HG02798 (cell line): ENCODE data around the gene PHOSPHO1.

Source experiments
- ATAC-seq: cut with Tn5 transposase; IDR thresholded peaks from one replicate; pipeline ENCODE4 v1.9.1; 2021; ENCODE audit warnings: mild to moderate bottlenecking; ENCODE audit not compliant: unreplicated experiment, poor library complexity

PHOSPHO1 gene

GRCh38 chr17:49223168-49223516, 7.4 kb downstream of the PHOSPHO1 start:
- ATAC-seq, result no peak

GRCh38 chr17:49219987-49220386, 10.6 kb downstream of the PHOSPHO1 start:
- no peak for ATAC-seq

GRCh38 chr17:49218941-49219913, 11.4 kb downstream of the PHOSPHO1 start:
- peak; percentile 28 for ATAC-seq

DNA sequence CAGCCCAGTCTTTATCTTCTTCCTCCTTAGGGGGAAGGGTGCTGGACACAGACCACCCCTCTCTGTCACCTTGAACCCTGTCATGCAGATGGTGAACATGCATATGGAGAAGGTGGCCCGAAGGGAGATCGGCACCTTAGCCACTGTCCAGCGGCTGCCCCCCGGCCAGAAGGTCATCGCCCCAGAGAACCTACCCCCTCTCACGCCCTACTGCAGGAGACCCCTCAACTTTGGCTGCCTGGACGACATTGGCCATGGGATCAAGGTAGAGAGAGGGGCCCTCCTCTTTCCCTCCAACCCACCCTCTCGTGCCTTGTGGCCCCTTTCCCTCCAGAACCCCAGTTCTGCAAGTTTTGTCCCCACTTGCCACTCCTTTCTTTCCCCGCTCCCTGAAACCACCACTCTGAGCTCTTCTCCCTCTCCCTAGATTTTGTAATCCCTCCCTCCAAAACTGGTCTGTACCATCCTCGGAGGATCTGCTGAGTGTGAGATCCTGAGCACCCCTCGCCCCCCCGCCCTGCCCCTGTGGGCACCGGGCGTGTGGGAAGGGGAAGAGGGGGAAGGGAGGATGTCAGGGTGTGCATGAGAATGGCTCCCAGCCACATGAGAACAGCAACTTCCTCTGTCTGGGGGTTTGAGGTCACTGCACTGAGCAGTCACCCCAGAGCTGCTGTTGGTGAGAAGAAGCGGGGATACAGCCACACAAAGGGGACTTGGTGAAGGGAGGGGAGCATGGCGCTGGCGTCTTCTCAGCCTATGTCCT, 12.8 kb downstream of the PHOSPHO1 start:
- peak; percentile 47 for ATAC-seq

- ATAC-seq, result no peak
Measured at GRCh38 chr17:49216953-49217650, 13.5 kb downstream of the PHOSPHO1 start.

GRCh38 chr17:49216482-49216881, 14.1 kb downstream of the PHOSPHO1 start:
- no peak for ATAC-seq

DNA sequence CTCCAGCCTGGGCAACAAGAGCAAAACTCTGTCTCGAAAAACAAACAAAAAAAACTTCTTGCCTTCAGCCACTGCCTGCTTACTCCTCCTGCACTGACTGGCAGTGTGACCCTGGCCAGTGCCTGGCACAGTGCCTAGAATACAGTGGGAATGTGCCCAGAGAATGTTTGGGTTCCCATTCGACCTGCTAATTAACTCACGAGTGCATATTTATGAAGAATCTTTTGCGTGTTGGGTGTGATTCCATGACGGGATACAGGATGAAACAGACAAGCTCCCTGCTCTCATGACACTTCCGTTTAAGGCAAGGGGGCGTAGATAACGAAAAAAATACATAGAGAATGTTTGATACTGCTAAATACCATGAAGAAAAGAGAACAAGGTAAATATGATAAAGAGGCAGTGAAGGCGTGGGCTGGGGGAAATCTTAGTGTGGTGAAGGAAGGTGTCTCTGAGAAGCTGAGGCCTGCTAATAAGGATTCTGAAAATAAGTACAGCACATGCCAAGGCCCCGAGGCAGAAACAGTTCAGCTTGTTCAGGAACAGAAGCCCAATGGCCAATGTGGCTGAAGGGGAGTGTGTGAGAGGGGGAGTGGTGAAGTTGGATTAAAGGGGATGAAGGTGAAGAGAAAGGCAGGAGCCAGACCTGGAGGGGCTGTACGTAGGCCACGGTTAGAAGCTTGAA, 15.8 kb downstream of the PHOSPHO1 start:
- no peak for ATAC-seq

- ATAC-seq, result no peak
Measured at GRCh38 chr17:49213847-49214246, 16.7 kb downstream of the PHOSPHO1 start.

- peak; percentile 22 for ATAC-seq
Measured at GRCh38 chr17:49213399-49213798, 17.2 kb downstream of the PHOSPHO1 start.

- peak; percentile 84 for ATAC-seq
Measured at GRCh38 chr17:49210158-49211029, 20.2 kb downstream of the PHOSPHO1 start, which contains the start of the genes ABI3 and GNGT2. TSS of gene ABI3 (plus strand) at chr17:49210707. CDS start at chr17:49210725, 18 bp downstream. TSS of gene GNGT2 (minus strand) at chr17:49210574. CDS start at chr17:49207422, 3,152 bp downstream.

DNA sequence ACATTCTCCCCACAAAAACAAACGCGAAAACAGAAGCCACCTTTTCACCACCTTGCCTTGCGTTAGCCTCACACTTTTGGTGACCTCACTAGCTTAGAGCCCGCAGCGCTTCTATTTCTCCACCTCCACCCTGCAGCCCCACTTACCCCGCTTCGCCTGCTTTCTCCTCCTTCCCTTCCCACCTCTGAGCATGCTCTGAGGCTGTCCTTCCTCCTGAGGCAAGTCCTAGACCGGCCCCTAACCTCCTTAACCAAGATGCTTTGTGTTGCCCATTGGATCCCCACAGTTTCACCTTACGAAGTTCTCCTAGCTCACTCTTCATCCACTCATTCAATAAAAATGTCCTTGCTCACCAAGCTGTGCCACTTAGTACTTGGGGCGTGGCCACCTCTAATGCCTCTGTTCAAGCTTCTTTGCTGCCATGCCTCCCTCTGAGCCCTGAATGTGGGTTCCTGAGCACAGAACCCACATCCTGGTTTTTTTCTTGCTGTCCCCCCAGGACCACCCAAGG, 21.5 kb downstream of the PHOSPHO1 start:
- no peak for ATAC-seq

DNA sequence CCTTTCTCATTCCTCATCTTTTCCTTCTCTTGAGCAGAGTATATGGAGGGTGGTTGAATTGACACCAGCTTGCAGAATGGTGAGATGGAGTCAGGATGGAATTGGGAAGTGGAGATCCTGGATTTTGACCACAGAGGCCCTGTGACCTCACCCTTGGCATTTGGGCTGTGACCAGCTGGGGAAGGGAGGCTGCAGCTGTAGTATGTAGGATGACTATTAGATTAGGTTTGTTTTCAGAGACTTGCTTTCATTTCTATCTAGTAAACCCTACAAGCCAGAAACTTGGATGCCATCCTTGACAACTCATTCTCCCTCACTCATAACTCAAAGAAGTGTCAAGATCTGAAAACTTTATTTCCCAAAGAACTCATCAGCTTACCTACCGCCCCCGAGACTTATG, 26.1 kb downstream of the PHOSPHO1 start:
- no peak for ATAC-seq

DNA sequence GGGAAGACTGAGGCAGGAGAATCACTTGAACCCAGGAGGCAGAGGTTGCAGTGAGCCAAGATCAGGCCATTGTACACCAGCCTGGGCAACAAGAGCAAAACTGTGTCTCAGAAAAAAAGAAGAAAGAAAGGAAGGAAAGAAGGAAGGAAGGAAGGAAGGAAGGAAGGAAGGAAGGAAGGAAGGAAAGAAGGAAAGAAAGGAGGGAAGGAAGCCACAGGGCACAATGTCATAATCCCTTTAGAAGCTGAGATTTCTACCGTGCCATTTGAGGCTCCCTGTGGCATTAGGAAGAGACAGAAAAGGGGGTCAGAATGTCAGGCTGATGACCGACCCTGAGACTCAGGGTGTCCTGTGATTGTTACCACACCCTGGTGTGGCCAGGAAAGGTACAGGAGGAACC, 26.8 kb downstream of the PHOSPHO1 start:
- no peak for ATAC-seq

GRCh38 chr17:49201481-49201927, 29.1 kb downstream of the PHOSPHO1 start:
- ATAC-seq, result no peak

GRCh38 chr17:49200423-49201083, 30.0 kb downstream of the PHOSPHO1 start:
- ATAC-seq, result no peak

DNA sequence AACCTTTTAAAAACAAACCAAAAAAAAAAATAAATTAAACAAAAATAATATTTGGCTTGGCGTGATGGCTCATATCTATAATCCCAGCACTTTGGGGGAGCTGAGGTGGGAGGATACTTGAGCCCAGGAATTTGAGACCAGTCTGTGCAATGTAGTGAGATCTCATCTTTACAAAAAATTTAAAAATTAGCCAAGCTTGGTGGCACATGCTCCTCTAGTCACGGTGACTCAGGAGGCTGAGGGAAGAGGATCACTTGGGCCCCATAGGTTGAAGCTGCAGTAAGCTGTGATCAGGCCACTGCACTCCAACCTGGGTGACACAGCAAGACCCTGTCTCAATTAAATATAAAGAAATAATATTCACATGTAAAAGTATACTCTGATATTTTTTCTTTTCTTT, 32.4 kb downstream of the PHOSPHO1 start:
- no peak for ATAC-seq

DNA sequence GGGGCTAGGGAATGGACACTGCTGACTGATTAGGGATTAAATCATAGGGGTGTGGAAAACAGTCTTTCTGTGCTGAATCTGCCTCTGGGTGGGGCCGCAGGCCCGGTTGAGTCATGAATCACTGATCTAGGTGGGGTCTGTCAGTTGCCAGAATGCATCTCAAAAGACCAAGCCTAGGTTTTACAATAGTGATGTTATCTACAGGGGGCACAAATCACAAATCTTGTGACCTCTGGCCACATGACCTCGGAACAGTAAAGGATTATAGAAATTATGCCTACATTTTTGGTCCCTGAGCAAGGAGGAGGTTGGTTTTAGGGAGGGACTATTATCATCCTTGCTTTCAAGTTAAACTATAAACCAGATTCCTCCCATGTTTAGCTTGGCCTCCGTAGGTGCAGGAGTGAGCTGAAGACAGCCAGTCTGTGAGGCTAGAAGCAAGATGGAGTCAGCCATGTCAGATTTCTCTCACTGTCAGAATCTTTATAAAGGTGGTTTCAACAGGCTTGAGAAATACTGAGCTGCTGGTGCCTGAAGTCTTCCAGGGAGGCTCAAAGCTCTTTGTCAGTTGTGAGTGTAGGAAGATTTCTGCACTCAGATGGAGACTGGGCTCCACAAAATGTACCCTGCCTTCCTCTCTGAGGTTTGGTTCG, 33.1 kb downstream of the PHOSPHO1 start:
- ATAC-seq, result no peak

DNA sequence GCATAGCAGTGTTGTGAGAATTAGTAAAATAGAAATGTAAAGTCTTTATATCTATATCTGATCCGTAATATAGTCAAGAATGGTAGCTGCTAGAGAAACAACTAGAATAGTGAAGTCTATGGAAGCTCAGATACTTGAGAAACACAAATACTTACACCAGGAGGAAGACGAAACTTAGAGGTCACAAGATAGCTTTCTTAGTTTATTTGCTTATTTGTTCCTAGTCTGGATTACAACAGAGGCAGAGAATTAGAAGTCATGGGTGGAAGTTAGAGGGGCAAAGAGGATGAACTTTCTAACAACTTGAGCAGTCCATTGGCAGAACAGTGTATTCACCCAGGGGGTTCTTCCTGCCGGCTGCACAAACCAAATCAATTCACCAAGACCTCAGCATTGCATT, 34.1 kb downstream of the PHOSPHO1 start:
- ATAC-seq, result no peak
